Activated naive CD8-positive, alpha-beta T cell treated with anti-CD3 and anti-CD28 coated beads, Interleukin-2, amount 50 U/mL, for 24 hours (primary cell): ENCODE measurements around the gene PIN1.
"Not testable (repeated sequence)": the region's sequence is repeated elsewhere in the genome, so short reads cannot be mapped to it uniquely, and the experiment has no call there.

ENCODE experiments used
- ATAC-seq: fragments of 150-1000 bp; cut with Tn5 transposase; one replicate; pipeline ENCODE4 v1.10.0; 2021
- DNase-seq: peaks from one replicate; pipeline ENCODE4 v3.0.0; 2021
- H3K27ac Mint-ChIP-seq: one replicate; pipeline ENCODE4 v1.8.0; 2021; ENCODE audit warnings: mild to moderate bottlenecking, mixed read lengths
- H3K27me3 Mint-ChIP-seq: one replicate; pipeline ENCODE4 v1.8.0; 2021; ENCODE audit warnings: mixed read lengths
- H3K36me3 Mint-ChIP-seq: one replicate; pipeline ENCODE4 v1.8.0; 2021; ENCODE audit warnings: low read depth, mixed read lengths
- H3K4me1 Mint-ChIP-seq: one replicate; pipeline ENCODE4 v1.8.0; 2021; ENCODE audit warnings: mixed read lengths
- H3K4me3 Mint-ChIP-seq: one replicate; pipeline ENCODE4 v1.8.0; 2021; ENCODE audit warnings: mild to moderate bottlenecking, moderate library complexity, mixed read lengths
- H3K9me3 Mint-ChIP-seq: one replicate; pipeline ENCODE4 v1.8.0; 2021; ENCODE audit warnings: mixed read lengths

PIN1 gene

DNA sequence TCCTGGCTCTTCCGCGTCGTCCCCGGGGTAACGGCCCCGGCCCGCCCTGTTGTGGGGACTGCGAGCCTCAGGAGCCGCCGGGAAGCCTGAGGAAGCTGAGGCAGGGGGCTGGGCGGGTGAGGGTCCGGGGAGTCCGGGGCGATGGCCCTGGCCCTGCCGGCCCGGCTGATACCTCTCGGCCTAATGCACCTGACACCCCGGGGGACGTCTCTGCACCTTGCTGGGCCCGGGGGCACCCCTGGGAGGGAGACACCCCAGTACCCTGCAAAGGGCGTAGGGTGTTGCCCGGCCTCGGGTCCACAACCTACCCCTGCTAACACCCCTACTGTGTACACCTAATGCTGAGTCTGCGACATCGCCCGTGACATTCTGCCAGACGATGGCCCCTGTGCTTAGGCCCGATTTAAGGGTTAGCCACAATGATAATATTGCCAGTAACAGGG, 410 bp downstream of the PIN1 start:
- peak; percentile 25 for DNase-seq
- H3K9me3 Mint-ChIP-seq = no peaks in the 10 kb centered on the region
- H3K4me1 Mint-ChIP-seq = peaks cover 20% of the 10 kb centered on the region
- H3K27me3 Mint-ChIP-seq = no peaks in the 10 kb centered on the region
- no peak overlapping the region for H3K27ac Mint-ChIP-seq
- peak overlapping the region; percentile 85 for H3K4me3 Mint-ChIP-seq
- H3K36me3 Mint-ChIP-seq = peaks cover 23% of the 10 kb centered on the region
- peak; percentile 8 for ATAC-seq

GRCh38 chr19:9836021-9836420, 903 bp downstream of the PIN1 start:
- H3K9me3 Mint-ChIP-seq = no peaks in the 10 kb centered on the region
- peaks cover 24% of the 10 kb centered on the region for H3K36me3 Mint-ChIP-seq
- H3K4me3 Mint-ChIP-seq = peak overlapping the region; percentile 85
- no peak for ATAC-seq
- no peaks in the 10 kb centered on the region for H3K27me3 Mint-ChIP-seq
- H3K27ac Mint-ChIP-seq = peak overlapping the region; percentile 68
- H3K4me1 Mint-ChIP-seq = peaks cover 20% of the 10 kb centered on the region
- no peak for DNase-seq

DNA sequence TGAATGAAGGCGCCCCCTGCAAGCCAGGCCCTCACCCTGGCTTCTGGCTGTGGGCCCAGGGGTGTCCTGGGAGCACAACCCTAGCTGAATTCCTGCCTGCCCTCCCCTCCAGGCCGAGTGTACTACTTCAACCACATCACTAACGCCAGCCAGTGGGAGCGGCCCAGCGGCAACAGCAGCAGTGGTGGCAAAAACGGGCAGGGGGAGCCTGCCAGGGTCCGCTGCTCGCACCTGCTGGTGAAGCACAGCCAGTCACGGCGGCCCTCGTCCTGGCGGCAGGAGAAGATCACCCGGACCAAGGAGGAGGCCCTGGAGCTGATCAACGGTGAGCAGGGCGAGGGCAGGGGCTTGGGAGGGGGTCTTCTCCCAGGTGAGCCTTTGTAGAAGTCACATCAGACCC, 3.2 kb downstream of the PIN1 start:
- H3K9me3 Mint-ChIP-seq = no peaks in the 10 kb centered on the region
- no peak overlapping the region for H3K4me3 Mint-ChIP-seq
- peaks cover 20% of the 10 kb centered on the region for H3K4me1 Mint-ChIP-seq
- no peak for DNase-seq
- no peak for ATAC-seq
- H3K27me3 Mint-ChIP-seq = no peaks in the 10 kb centered on the region
- H3K27ac Mint-ChIP-seq = no peak overlapping the region
- H3K36me3 Mint-ChIP-seq = peaks cover 37% of the 10 kb centered on the region

DNA sequence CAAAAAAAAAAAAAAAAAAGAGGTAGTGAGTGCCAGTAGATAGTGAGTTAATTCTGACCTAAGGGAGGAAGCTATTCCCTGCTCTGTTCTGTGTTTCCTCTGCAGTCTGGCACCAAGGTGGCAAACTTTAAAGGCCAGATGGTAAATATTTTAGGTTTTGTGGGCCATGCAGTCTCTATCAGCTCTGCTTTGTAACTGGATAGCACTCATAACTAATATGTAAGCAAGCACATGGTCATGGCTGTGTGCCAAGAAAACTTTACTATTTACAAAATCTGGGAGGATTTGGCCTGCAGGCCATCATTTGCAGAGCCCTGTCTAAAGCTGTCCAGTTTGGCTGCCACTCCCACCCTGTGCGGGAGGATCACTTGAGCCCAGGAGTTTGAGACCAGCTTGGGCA, 4.3 kb downstream of the PIN1 start:
- no peak for ATAC-seq
- no peaks in the 10 kb centered on the region for H3K9me3 Mint-ChIP-seq
- H3K36me3 Mint-ChIP-seq = peaks cover 43% of the 10 kb centered on the region
- H3K27me3 Mint-ChIP-seq = no peaks in the 10 kb centered on the region
- no peak overlapping the region for H3K27ac Mint-ChIP-seq
- no peak for DNase-seq
- peaks cover 17% of the 10 kb centered on the region for H3K4me1 Mint-ChIP-seq
- H3K4me3 Mint-ChIP-seq = no peak overlapping the region

GRCh38 chr19:9842834-9843625, 7.9 kb downstream of the PIN1 start:
- Mint-ChIP-seq H3K4me1 (peaks cover 17% of the 10 kb centered on the region), H3K9me3 (no peaks in the 10 kb centered on the region), H3K27me3 (no peaks in the 10 kb centered on the region), H3K27ac (no peak overlapping the region), H3K4me3 (no peak overlapping the region), H3K36me3 (peaks cover 46% of the 10 kb centered on the region)
- DNase-seq = no peak
- ATAC-seq = no peak

DNA sequence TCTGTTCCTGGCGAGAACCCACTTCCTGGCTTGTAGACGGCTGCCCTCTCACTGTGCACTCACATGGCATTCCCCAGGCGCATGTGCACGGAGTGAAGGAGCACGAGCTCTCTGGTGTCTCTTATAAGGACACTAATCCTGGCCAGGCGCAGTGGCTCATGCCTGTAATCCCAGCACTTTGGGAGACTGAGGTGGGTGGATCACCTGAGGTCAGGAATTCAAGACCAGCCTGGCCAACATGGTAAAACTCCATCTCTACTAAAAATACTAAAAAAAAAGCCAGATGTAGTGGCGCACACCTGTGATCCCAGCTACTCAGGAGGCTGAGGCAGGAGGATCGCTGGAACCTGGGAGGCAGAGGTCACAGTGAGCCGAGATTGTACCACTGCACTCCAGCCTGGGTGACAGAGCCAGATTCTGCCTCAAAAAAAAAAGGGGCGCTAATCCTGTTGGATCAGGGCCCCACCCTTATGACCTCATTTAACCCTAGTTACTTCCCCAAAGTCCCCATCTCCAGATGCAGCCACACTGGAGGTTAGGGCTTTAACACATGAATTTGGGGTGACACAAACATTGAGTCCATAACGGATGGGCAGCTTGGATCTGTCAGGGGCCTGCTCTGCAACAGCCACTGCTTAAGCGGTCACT, 8.6 kb downstream of the PIN1 start:
- H3K27ac Mint-ChIP-seq, H3K27me3 Mint-ChIP-seq, ATAC-seq, H3K9me3 Mint-ChIP-seq, DNase-seq, H3K4me3 Mint-ChIP-seq: not testable (repeated sequence)
- Mint-ChIP-seq H3K4me1 (peaks cover 18% of the 10 kb centered on the region), H3K36me3 (peaks cover 44% of the 10 kb centered on the region)

- Mint-ChIP-seq H3K4me3 (no peak overlapping the region), H3K36me3 (peaks cover 25% of the 10 kb centered on the region), H3K4me1 (peaks cover 18% of the 10 kb centered on the region), H3K27ac (no peak overlapping the region), H3K9me3 (no peaks in the 10 kb centered on the region), H3K27me3 (no peaks in the 10 kb centered on the region)
- DNase-seq = peak; percentile 56
- peak; percentile 75 for ATAC-seq
Observed at GRCh38 chr19:9847087-9847671, 12.1 kb downstream of the PIN1 start.

- Mint-ChIP-seq H3K4me3 (no peak overlapping the region), H3K27ac (no peak overlapping the region), H3K9me3 (no peaks in the 10 kb centered on the region), H3K4me1 (peaks cover 20% of the 10 kb centered on the region), H3K36me3 (peaks cover 18% of the 10 kb centered on the region), H3K27me3 (no peaks in the 10 kb centered on the region)
- peak; percentile 39 for DNase-seq
- ATAC-seq = peak; percentile 15
Observed at GRCh38 chr19:9848060-9848459, 12.9 kb downstream of the PIN1 start.

DNA sequence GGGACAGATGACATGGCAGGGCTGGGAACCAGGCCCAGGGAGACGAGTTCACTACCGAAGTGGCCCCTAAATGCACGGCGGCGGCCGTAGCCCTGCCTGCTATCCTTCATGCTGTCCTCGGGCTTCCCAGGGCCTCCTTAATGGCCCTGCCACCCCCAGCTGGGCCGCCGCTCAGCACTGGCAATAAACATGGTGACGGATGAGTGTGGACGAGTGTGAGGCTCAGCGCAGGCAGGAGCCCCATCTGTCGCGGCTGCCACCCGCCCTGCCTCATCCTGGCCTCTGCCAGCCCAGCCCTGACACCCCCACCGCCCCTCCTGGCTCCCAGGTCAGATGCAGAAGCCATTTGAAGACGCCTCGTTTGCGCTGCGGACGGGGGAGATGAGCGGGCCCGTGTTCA, 13.6 kb downstream of the PIN1 start:
- peaks cover 14% of the 10 kb centered on the region for H3K36me3 Mint-ChIP-seq

GRCh38 chr19:9849791-9850190, 14.7 kb downstream of the PIN1 start:
- ATAC-seq = no peak
- Mint-ChIP-seq H3K27ac (no peak overlapping the region), H3K27me3 (no peaks in the 10 kb centered on the region), H3K9me3 (no peaks in the 10 kb centered on the region), H3K36me3 (peaks cover 8% of the 10 kb centered on the region), H3K4me1 (peaks cover 21% of the 10 kb centered on the region), H3K4me3 (no peak overlapping the region)
- no peak for DNase-seq

More for the DNA sequence above, 13.6 kb downstream of the PIN1 start:
- no peak overlapping the region for H3K4me3 Mint-ChIP-seq
- H3K9me3 Mint-ChIP-seq = no peaks in the 10 kb centered on the region
- ATAC-seq (no peak), DNase-seq (no peak)
- H3K27ac Mint-ChIP-seq = no peak overlapping the region
- no peaks in the 10 kb centered on the region for H3K27me3 Mint-ChIP-seq
- H3K4me1 Mint-ChIP-seq = peaks cover 21% of the 10 kb centered on the region

GRCh38 chr19:9850235-9850959, 15.3 kb downstream of the PIN1 start:
- Mint-ChIP-seq H3K4me1 (peaks cover 19% of the 10 kb centered on the region), H3K4me3 (no peak overlapping the region), H3K36me3 (peaks cover 2% of the 10 kb centered on the region), H3K9me3 (no peaks in the 10 kb centered on the region), H3K27ac (no peak overlapping the region), H3K27me3 (no peaks in the 10 kb centered on the region)
- no peak for DNase-seq
- ATAC-seq = no peak

- no peak for ATAC-seq
- Mint-ChIP-seq H3K36me3 (no peaks in the 10 kb centered on the region), H3K4me1 (peaks cover 35% of the 10 kb centered on the region), H3K27ac (no peak overlapping the region), H3K27me3 (no peaks in the 10 kb centered on the region), H3K4me3 (no peak overlapping the region), H3K9me3 (no peaks in the 10 kb centered on the region)
- no peak for DNase-seq
Observed at GRCh38 chr19:9854282-9854846, 19.2 kb downstream of the PIN1 start.

GRCh38 chr19:9856609-9857008, 21.5 kb downstream of the PIN1 start:
- DNase-seq = no peak
- no peak for ATAC-seq
- Mint-ChIP-seq H3K4me3 (no peak overlapping the region), H3K36me3 (no peaks in the 10 kb centered on the region), H3K9me3 (no peaks in the 10 kb centered on the region), H3K4me1 (peaks cover 44% of the 10 kb centered on the region), H3K27me3 (no peaks in the 10 kb centered on the region), H3K27ac (peak overlapping the region; percentile 43)

- H3K27ac Mint-ChIP-seq = peak overlapping the region; percentile 66
- ATAC-seq (no peak), DNase-seq (no peak)
- H3K36me3 Mint-ChIP-seq = no peaks in the 10 kb centered on the region
- no peaks in the 10 kb centered on the region for H3K27me3 Mint-ChIP-seq
- peaks cover 49% of the 10 kb centered on the region for H3K4me1 Mint-ChIP-seq
- no peaks in the 10 kb centered on the region for H3K9me3 Mint-ChIP-seq
- H3K4me3 Mint-ChIP-seq = no peak overlapping the region
Observed at GRCh38 chr19:9857076-9857721, 22.1 kb downstream of the PIN1 start.
